Astrocyte (in vitro differentiated cells and primary cell): ENCODE results near the gene KBTBD12. TPM values are rescaled to one million over a fixed set of nuclear protein-coding genes. Genes with fewer than 3 reads are reported as not detected.

Source experiments
- DNase-seq: peaks from one replicate; pipeline ENCODE4 v3.0.0-alpha.2; 2010; ENCODE audit warnings: low read depth
- FAIRE-seq: peaks from 2 replicates; lab custom pipeline; 2011; peaks lifted over from hg19 to GRCh38; lab: Jason Lieb, UNC
- H2AFZ ChIP-seq: 2 replicates; pipeline ENCODE4 v1.6.0; 2012; ENCODE audit warnings: low read depth, low read length, inconsistent platforms
- H3K27ac ChIP-seq: 2 replicates; pipeline ENCODE4 v1.5.1; 2011; ENCODE audit warnings: low read depth, low read length, inconsistent platforms
- H3K27me3 ChIP-seq: 2 replicates; pipeline ENCODE4 v1.6.0; 2011; ENCODE audit warnings: low read length, inconsistent platforms; ENCODE audit not compliant: insufficient read depth
- H3K36me3 ChIP-seq: 2 replicates; pipeline ENCODE4 v1.5.1; 2011; ENCODE audit warnings: low read length, inconsistent platforms; ENCODE audit not compliant: insufficient read depth
- H3K4me1 ChIP-seq: 2 replicates; pipeline ENCODE4 v1.5.1; 2011; ENCODE audit warnings: low read length, inconsistent platforms; ENCODE audit not compliant: insufficient read depth
- H3K4me2 ChIP-seq: 2 replicates; pipeline ENCODE4 v1.6.0; 2012; ENCODE audit warnings: low read length, inconsistent platforms
- H3K4me3 ChIP-seq: 2 replicates; pipeline ENCODE4 v1.5.1; 2011; ENCODE audit warnings: low read depth, mild to moderate bottlenecking, low read length, inconsistent platforms; ENCODE audit not compliant: insufficient read depth
- H3K79me2 ChIP-seq: 2 replicates; pipeline ENCODE4 v1.6.0; 2012; ENCODE audit warnings: mild to moderate bottlenecking, low read length, inconsistent platforms; ENCODE audit not compliant: insufficient read depth
- H3K9ac ChIP-seq: 2 replicates; pipeline ENCODE4 v1.6.0; 2012; ENCODE audit warnings: mild to moderate bottlenecking, low read length, inconsistent platforms
- H3K9me3 ChIP-seq: 2 replicates; pipeline ENCODE4 v1.5.1; 2012; ENCODE audit warnings: low read depth, mild to moderate bottlenecking, low read length, inconsistent platforms; ENCODE audit not compliant: insufficient read depth
- H4K20me1 ChIP-seq: 2 replicates; pipeline ENCODE4 v1.6.0; 2012; ENCODE audit warnings: low read length, inconsistent platforms; ENCODE audit not compliant: insufficient read depth
- H3K27ac Mint-ChIP-seq: one replicate; pipeline ENCODE4 v1.8.0; 2021; ENCODE audit warnings: mild to moderate bottlenecking, mixed read lengths; ENCODE audit not compliant: unreplicated experiment
- H3K27me3 Mint-ChIP-seq: one replicate; pipeline ENCODE4 v1.8.0; 2021; ENCODE audit warnings: low read depth, mixed read lengths; ENCODE audit not compliant: unreplicated experiment
- H3K36me3 Mint-ChIP-seq: one replicate; pipeline ENCODE4 v1.8.0; 2021; ENCODE audit warnings: low read depth, mixed read lengths; ENCODE audit not compliant: unreplicated experiment
- H3K4me1 Mint-ChIP-seq: one replicate; pipeline ENCODE4 v1.8.0; 2021; ENCODE audit warnings: low read depth, mixed read lengths; ENCODE audit not compliant: unreplicated experiment
- H3K4me3 Mint-ChIP-seq: one replicate; pipeline ENCODE4 v1.8.0; 2021; ENCODE audit warnings: mild to moderate bottlenecking, moderate library complexity, mixed read lengths; ENCODE audit not compliant: unreplicated experiment
- H3K9me3 Mint-ChIP-seq: one replicate; pipeline ENCODE4 v1.8.0; 2021; ENCODE audit warnings: mild to moderate bottlenecking, mixed read lengths; ENCODE audit not compliant: unreplicated experiment
- CTCF ChIP-seq: IDR thresholded peaks from 2 replicates; pipeline ENCODE4 v1.5.1; 2011; ENCODE audit warnings: low read depth, mild to moderate bottlenecking, inconsistent platforms, low read length, moderate library complexity; ENCODE audit not compliant: insufficient read depth
- EZH2 ChIP-seq: IDR thresholded peaks from 2 replicates; pipeline ENCODE4 v1.6.1; 2012; ENCODE audit warnings: mild to moderate bottlenecking, low read length, inconsistent platforms; ENCODE audit not compliant: insufficient read depth
- total RNA-seq: library from RNA; stranded (reverse); gene quantifications from 2 replicates; pipeline ENCODE4 v1.2.1, GENCODE V29; 2021

KBTBD12 gene
- total RNA-seq, 1 donor from 2014 or later = not detected

- Histone ChIP-seq H3K4me3 (no peak overlapping the region), H3K9ac (no peak overlapping the region), H4K20me1 (no peaks in the 10 kb centered on the region), H3K9me3 (no peaks in the 10 kb centered on the region), H2AFZ (no peak overlapping the region), H3K36me3 (no peaks in the 10 kb centered on the region), H3K27me3 (peaks cover 16% of the 10 kb centered on the region), H3K27ac (no peak overlapping the region), H3K79me2 (no peaks in the 10 kb centered on the region), H3K4me1 (no peaks in the 10 kb centered on the region), H3K4me2 (no peak overlapping the region)
- no peak for DNase-seq
- Mint-ChIP-seq H3K4me3 (no peak overlapping the region), H3K27me3 (peaks cover 34% of the 10 kb centered on the region), H3K4me1 (no peaks in the 10 kb centered on the region), H3K9me3 (peaks cover 10% of the 10 kb centered on the region), H3K27ac (no peak overlapping the region), H3K36me3 (peaks cover 2% of the 10 kb centered on the region)
- TF ChIP-seq EZH2 (no peak), CTCF (no peak)
- no peak for FAIRE-seq
These were observed 6.8 kb upstream of the KBTBD12 start for GRCh38 chr3:127908202-127908601.

- no peaks in the 10 kb centered on the region for H3K36me3 ChIP-seq
- TF ChIP-seq CTCF (no peak), EZH2 (no peak)
- no peak overlapping the region for H2AFZ ChIP-seq
- no peak for FAIRE-seq
- Mint-ChIP-seq H3K4me1 (no peaks in the 10 kb centered on the region), H3K27ac (no peak overlapping the region), H3K9me3 (peaks cover 17% of the 10 kb centered on the region), H3K4me3 (no peak overlapping the region), H3K36me3 (peaks cover 2% of the 10 kb centered on the region), H3K27me3 (peaks cover 38% of the 10 kb centered on the region)
- H3K9ac ChIP-seq = no peak overlapping the region
- H3K9me3 ChIP-seq = peaks cover 2% of the 10 kb centered on the region
- no peak overlapping the region for H3K27ac ChIP-seq
- no peak overlapping the region for H3K4me3 ChIP-seq
- no peak for DNase-seq
- no peaks in the 10 kb centered on the region for H4K20me1 ChIP-seq
- H3K4me1 ChIP-seq = no peaks in the 10 kb centered on the region
- H3K79me2 ChIP-seq = no peaks in the 10 kb centered on the region
- H3K27me3 ChIP-seq = peaks cover 14% of the 10 kb centered on the region
- no peak overlapping the region for H3K4me2 ChIP-seq
These were observed 6.1 kb upstream of the KBTBD12 start for GRCh38 chr3:127908951-127909350.

GRCh38 chr3:127909646-127910045, 5.4 kb upstream of the KBTBD12 start:
- peaks cover 41% of the 10 kb centered on the region for H3K27me3 Mint-ChIP-seq
- FAIRE-seq = no peak
- H3K4me3 ChIP-seq = no peak overlapping the region

More at GRCh38 chr3:127909646-127910045, 5.4 kb upstream of the KBTBD12 start:
- Histone ChIP-seq H2AFZ (no peak overlapping the region), H4K20me1 (no peaks in the 10 kb centered on the region), H3K27me3 (peaks cover 18% of the 10 kb centered on the region), H3K9ac (no peak overlapping the region), H3K4me1 (peaks cover under 1% of the 10 kb centered on the region), H3K27ac (no peak overlapping the region), H3K79me2 (no peaks in the 10 kb centered on the region), H3K36me3 (no peaks in the 10 kb centered on the region), H3K4me2 (no peak overlapping the region), H3K9me3 (peaks cover 6% of the 10 kb centered on the region)
- H3K9me3 Mint-ChIP-seq = peaks cover 20% of the 10 kb centered on the region
- H3K36me3 Mint-ChIP-seq = peaks cover 2% of the 10 kb centered on the region
- H3K4me1 Mint-ChIP-seq = no peaks in the 10 kb centered on the region
- TF ChIP-seq CTCF = no peak
- no peak for TF ChIP-seq EZH2
- H3K27ac Mint-ChIP-seq = no peak overlapping the region
- DNase-seq = no peak
- H3K4me3 Mint-ChIP-seq = no peak overlapping the region
